Activated CD4-positive, alpha-beta T cell treated with anti-CD3 and anti-CD28 coated beads for 36 hours (primary cell): ENCODE measurements around the gene MYL9. TPM values are rescaled to one million over a fixed set of nuclear protein-coding genes. Genes with fewer than 3 reads are reported as not detected.

Experiments
- ATAC-seq: fragments of 200-7000 bp; cut with Tn5 transposase; one replicate; pipeline ENCODE4 v1.10.0; 2021; ENCODE audit warnings: mild to moderate bottlenecking, moderate library complexity
- CTCF ChIA-PET: fragments of 350-600 bp; sonication (Branson Sonifier 250); formaldehyde crosslinking; loops from one replicate; lab custom pipeline; 2021; ENCODE audit warnings: antibody characterized with exemption; lab: Charles Lee
- POLR2A ChIA-PET: fragments of 350-600 bp; sonication (Branson Sonifier 250); formaldehyde crosslinking; loops from one replicate; lab custom pipeline; 2021; ENCODE audit warnings: antibody characterized with exemption, inconsistent platforms; lab: Charles Lee
- DNase-seq: peaks from one replicate; pipeline ENCODE4 v3.0.0-alpha.2; 2020
- H3K27ac Mint-ChIP-seq: one replicate; pipeline ENCODE4 v1.8.0; 2021; ENCODE audit warnings: mixed read lengths
- H3K27me3 Mint-ChIP-seq: one replicate; pipeline ENCODE4 v1.8.0; 2021; ENCODE audit warnings: mixed read lengths
- H3K36me3 Mint-ChIP-seq: one replicate; pipeline ENCODE4 v1.8.0; 2021; ENCODE audit warnings: low read depth, mixed read lengths
- H3K4me1 Mint-ChIP-seq: one replicate; pipeline ENCODE4 v1.8.0; 2021; ENCODE audit warnings: mixed read lengths
- H3K4me3 Mint-ChIP-seq: one replicate; pipeline ENCODE4 v1.8.0; 2021; ENCODE audit warnings: mild to moderate bottlenecking, moderate library complexity, mixed read lengths
- H3K9me3 Mint-ChIP-seq: one replicate; pipeline ENCODE4 v1.8.0; 2021; ENCODE audit warnings: low read depth, mixed read lengths
- intact Hi-C, 2 experiments: fragments of 100-400 bp; cut with DNase I in 1 of 2; cut with micrococcal nuclease in 1 of 2; formaldehyde crosslinking; loops; one replicate each; pipeline versions ENCODE4 v1.14.2 to v1.15.1; 2022 to 2024; cut with DNase I, micrococcal nuclease
- total RNA-seq, 2 experiments: library from RNA; stranded (reverse); gene quantifications; one replicate each; pipeline ENCODE4 v1.2.3, GENCODE V29; 2021

The MYL9 gene
- under 1 TPM; 0.60 to 0.66 TPM for total RNA-seq

DNA sequence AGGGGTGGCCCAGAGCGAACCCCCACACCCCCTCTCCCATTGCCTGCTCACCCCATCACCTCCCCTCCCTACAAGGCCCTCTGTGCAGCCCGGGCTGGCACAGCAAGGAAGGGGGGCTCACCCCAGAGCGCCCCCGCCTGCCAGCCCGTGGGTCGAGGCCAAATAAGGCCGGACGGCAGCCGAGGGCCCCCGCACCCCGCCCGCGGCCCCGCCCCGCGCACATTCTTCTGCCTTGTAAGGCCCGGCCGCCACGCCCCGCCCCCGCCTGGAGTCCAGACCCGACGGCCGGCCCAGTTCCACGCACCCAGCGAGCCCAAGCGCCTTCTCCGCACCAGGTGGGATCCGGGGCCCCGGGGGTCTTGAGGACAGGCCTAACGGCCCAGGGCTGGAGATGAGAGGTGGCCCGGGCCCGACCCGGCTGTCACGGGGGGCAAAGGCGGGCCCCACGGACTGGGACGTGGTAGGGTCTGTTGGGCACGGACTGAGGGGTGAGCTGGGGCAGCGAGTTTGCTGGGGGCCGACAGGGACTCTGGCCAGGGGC, at the start of gene MYL9:
Gene MYL9, plus strand, starts transcription at position 293 of the 541 bp plus-strand sequence. CDS start 3,366 bp downstream, outside the sequence.
- ChIA-PET POLR2A (no interaction called here), CTCF (no interaction called here)
- intact Hi-C loops: no loop called here
- Mint-ChIP-seq H3K27ac (no peak within 1 kb of the TSS), H3K27me3 (peaks cover 2% of the 10 kb centered on the region), H3K9me3 (no peaks in the 10 kb centered on the region), H3K4me3 (no peak within 1 kb of the TSS), H3K36me3 (no peaks in the 10 kb centered on the region), H3K4me1 (no peaks in the 10 kb centered on the region)
- peak; percentile 27 for DNase-seq
- no peak for ATAC-seq

DNA sequence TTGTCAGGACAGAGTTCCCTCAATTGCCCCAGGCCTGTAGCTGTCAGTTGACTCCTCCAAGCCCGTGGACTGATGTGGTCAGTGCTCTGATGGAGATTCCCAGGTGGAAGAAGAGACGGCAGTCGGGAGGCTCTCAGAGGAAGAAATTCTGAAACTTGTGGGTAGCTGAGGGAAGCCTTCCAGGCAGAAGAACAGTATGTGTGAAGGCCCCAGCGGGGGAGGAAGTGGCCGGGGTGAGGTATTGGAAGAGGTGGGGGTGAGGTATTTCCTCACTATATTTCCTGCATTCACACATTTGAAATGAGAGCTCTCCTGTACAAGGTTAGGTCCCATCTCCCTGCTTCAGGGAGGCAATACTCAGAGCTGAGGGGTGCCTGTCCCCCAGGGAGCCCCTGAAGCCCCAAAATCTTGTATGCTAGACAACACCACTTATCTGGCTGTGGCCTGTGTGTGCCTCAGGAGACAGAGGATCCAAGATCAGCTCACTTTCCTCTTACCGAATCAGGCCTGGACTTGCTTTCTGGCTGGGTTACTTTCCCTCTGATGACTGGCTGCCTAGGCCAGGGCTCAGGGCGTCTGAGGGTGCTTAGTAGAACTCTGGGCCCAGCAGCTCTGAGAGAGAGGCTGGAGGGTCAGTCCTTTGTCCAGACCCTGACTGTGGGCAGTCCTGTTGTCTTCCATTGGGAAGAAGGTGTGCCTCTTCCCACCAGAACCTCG, 49.3 kb upstream of the MYL9 start:
- H3K27ac Mint-ChIP-seq: peak overlapping the region; percentile 80
- ATAC-seq (peak; percentile 91), DNase-seq (peak; percentile 76)
- no peaks in the 10 kb centered on the region for H3K27me3 Mint-ChIP-seq
- no peaks in the 10 kb centered on the region for H3K9me3 Mint-ChIP-seq
- ChIA-PET POLR2A (interaction anchor here (0.5 to 1.2 kb wide), 3 partner anchors 9 to 103 kb away, joined by 3 to 6 read pairs (median 5); no protein-coding TSS in a partner anchor), CTCF (interaction anchor here (0.6 to 1.7 kb wide), 10 partner anchors 9 to 417 kb away, joined by 3 to 8 read pairs (median 6); no protein-coding TSS in a partner anchor)
- peak overlapping the region; percentile 31 for H3K4me3 Mint-ChIP-seq
- peaks cover 2% of the 10 kb centered on the region for H3K36me3 Mint-ChIP-seq
- H3K4me1 Mint-ChIP-seq: peaks cover 29% of the 10 kb centered on the region
- intact Hi-C loops: loop anchor here in 1 of 2 experiments (1.0 kb wide), 1 partner anchor 31 kb away; no protein-coding TSS in a partner anchor

DNA sequence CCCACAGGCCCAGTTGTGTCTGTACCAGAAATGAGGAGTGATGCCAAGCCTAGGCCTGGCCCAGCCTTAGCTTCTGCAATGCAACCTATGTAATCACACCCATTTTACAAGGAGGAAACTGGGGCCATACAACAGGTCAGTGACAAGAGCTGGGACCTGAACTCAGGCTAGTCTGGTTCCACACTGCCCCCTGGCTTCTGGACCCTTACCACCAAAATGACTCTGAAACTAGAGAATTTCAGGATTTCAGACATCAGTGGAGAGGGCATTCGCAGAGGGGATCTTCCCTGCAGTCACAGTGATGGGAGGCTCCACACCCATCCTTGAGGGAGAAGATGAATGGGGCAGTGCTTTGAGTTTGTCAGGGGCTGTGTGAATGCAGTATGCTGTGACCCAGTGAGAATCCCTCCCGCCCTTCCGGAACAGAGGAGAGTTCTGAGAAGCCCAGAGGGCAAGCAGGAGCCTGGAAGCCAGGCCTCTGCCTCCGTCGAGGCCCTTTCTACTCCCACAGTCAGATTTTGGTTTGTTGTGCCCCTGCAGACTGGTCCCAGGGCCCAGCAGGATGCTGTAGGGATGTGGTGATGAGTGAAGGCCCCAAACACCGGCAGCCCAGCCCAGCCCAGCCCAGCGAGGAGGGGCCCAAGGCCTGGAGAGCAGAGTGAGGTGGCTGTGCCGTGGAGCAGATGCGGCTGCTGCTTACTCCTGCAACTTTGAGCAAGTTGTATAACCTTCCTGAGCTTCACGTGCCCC, 48.1 kb upstream of the MYL9 start:
- Mint-ChIP-seq H3K27me3 (no peaks in the 10 kb centered on the region), H3K4me1 (peaks cover 29% of the 10 kb centered on the region), H3K36me3 (peaks cover 2% of the 10 kb centered on the region), H3K4me3 (no peak overlapping the region), H3K9me3 (no peaks in the 10 kb centered on the region), H3K27ac (peak overlapping the region; percentile 6)
- ATAC-seq: no peak
- peak; percentile 47 for DNase-seq
- CTCF ChIA-PET: interaction anchor here (1.1 to 1.7 kb wide), 4 partner anchors 8 to 57 kb away, joined by 3 to 8 read pairs (median 6); no protein-coding TSS in a partner anchor
- intact Hi-C loops: no loop called here
- POLR2A ChIA-PET: interaction anchor here (1.2 kb wide), 1 partner anchor 8 kb away, joined by 6 read pairs; no protein-coding TSS in a partner anchor

DNA sequence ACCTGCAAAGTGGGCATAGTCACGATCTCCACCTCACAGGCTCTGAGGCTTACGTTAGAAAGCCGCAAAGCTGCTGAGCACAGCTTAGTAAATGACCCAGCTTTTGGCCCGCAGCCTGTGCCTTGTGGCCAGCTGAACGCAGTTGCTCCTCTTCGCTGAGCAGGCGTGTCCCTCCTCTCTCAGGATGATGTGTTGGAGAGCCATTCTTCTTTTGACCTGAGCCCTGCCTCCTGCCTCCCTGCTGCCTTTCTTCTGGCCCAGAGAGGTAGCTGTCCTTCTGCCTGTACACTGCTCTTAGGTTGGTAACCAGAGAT, 47.6 kb upstream of the MYL9 start:
- DNase-seq (no peak), ATAC-seq (no peak)
- CTCF ChIA-PET: interaction anchor here (0.6 to 1.0 kb wide), 2 partner anchors 54 to 314 kb away, joined by 3 read pairs; no protein-coding TSS in a partner anchor
- POLR2A ChIA-PET: no interaction called here
- Mint-ChIP-seq H3K9me3 (no peaks in the 10 kb centered on the region), H3K4me1 (peaks cover 29% of the 10 kb centered on the region), H3K36me3 (peaks cover 2% of the 10 kb centered on the region), H3K27ac (peak overlapping the region; percentile 37), H3K4me3 (no peak overlapping the region), H3K27me3 (no peaks in the 10 kb centered on the region)
- intact Hi-C loops: no loop called here

DNA sequence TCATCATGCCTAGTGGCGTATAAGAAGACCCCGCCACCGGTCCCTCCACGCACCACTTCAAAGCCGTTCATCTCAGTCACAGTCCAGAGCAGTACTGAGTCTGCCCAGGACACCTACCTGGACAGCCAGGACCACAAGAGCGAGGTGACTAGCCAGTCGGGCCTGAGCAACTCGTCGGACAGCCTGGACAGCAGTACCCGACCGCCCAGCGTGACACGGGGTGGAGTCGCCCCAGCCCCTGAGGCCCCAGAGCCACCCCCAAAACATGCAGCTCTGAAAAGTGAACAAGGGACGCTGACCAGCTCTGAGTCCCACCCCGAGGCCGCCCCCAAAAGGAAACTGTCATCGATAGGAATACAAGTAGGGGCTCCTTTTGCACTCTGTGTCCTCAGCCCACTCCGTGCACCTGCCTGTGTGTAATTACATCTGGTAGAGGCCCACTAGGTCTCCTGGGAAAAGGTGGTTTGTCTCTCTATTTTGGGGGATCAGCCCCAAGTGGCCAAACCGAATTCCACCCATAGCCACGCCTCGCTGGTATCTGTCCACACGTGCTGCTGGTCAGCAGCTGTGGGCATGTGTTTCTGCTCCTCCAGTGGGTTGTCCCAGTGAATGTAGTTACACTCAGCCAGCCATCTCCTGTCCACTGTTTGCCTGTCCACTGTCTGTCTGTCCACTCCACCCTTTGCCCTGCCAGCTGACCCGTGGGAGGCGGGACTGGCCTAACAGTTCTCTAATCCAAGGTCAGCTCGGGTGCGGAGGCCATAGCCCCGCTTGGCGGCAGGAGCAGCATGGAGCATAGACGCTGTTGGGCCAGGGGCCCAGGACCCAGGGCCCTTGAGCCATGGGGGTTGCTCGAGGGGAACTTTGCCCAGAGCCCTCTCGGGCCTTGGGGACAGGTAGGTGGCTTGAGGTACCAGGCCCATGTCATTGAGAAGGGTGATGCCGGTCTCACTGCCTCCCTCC, 44.3 kb upstream of the MYL9 start:
- intact Hi-C loops: no loop called here
- CTCF ChIA-PET: interaction anchor here (0.6 kb wide), 1 partner anchor 297 kb away, joined by 3 read pairs; no protein-coding TSS in a partner anchor
- H3K27me3 Mint-ChIP-seq: no peaks in the 10 kb centered on the region

DNA sequence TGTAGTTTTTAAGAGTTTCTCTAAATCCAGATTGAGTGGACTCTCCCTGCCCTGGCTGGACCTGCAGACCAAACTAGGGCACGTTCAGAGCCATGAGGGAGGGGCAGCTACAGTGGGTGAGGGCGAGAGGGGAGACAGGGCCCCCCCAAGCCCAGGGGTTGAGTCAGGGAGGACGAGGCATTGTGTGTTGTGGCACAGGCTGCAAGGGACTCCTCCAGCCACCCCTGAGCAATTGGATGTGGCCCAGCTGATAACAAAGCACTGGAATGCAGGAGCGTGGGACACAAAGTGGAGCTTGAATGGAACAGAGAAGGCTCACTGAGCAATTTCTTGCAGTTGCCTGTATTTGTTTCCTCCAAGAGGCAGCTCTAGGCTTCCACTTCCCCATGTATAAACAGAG, 43.5 kb upstream of the MYL9 start:
- no peak for DNase-seq
- H3K27me3 Mint-ChIP-seq: no peaks in the 10 kb centered on the region
- ChIA-PET CTCF (no interaction called here), POLR2A (no interaction called here)
- H3K4me3 Mint-ChIP-seq: no peak overlapping the region
- no peak overlapping the region for H3K27ac Mint-ChIP-seq
- H3K4me1 Mint-ChIP-seq: peaks cover 13% of the 10 kb centered on the region
- intact Hi-C loops: no loop called here
- ATAC-seq: no peak
- H3K36me3 Mint-ChIP-seq: peaks cover 9% of the 10 kb centered on the region
- H3K9me3 Mint-ChIP-seq: no peaks in the 10 kb centered on the region

More for the DNA sequence above, 44.3 kb upstream of the MYL9 start:
- ATAC-seq: no peak
- Mint-ChIP-seq H3K27ac (no peak overlapping the region), H3K4me1 (peaks cover 21% of the 10 kb centered on the region), H3K9me3 (no peaks in the 10 kb centered on the region), H3K4me3 (no peak overlapping the region), H3K36me3 (peaks cover 9% of the 10 kb centered on the region)
- POLR2A ChIA-PET: no interaction called here
- no peak for DNase-seq

DNA sequence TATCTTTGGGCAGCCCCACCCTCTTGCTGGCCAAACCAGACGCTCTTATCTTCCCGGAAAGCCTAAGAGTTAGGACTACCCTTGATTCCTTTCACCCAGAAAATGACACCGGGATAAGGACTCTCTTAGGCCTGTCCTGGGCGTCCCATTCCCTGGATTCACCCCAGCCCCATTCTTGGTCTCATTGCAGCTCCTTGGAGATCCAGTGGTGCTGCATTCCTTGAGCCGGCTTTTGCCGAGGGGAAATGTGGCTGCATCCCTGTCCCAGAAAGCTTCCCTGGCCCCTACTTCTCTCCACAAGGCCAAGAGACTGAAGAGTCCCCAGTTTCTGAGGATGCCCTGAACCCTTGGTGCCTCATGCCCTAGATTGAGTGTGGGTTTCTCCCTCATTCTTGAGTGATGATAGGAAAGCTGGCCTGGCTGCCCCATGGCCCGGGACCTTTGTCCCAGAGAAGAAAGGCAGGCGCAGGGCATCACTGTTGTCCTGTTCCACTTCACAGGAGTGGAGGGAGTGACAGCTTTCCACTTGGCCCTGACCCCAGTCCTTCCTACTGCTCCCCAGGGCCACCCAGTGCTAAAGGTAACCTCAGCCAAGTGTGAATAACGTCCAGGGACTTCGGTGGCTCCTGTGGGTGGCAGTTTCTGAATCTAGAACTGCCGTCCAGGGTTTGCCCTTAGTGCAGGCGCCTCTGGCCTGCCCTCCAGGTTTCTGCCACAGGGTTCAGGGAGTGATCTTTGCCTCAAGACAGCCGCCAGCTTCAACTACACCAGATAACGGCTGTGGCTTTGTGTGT, 42.7 kb upstream of the MYL9 start:
- Mint-ChIP-seq H3K27me3 (no peaks in the 10 kb centered on the region), H3K4me1 (peaks cover 10% of the 10 kb centered on the region), H3K9me3 (no peaks in the 10 kb centered on the region), H3K36me3 (peaks cover 12% of the 10 kb centered on the region), H3K27ac (no peak overlapping the region), H3K4me3 (no peak overlapping the region)
- intact Hi-C loops: no loop called here
- no peak for DNase-seq
- ChIA-PET CTCF (no interaction called here), POLR2A (no interaction called here)
- no peak for ATAC-seq

DNA sequence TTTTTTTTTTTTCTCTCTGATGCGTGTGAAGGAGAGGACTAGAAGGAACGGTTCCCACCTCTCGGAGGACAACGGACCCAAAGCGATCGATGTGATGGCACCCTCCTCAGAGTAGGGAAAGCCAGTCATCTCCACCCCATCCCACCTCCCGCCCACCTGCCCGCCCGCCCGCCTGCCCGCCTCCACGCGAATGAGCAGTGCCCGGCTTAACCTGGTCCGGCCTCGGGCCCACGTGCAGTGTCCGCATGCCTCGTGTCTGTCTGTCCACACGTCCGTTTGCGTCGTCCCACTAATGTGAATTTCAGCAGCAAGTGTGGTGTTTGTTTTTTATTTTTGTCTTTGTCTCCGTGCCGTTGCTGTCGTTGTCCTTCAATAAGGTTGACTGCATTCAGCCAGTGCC, 42.1 kb upstream of the MYL9 start:
- Mint-ChIP-seq H3K27ac (no peak overlapping the region), H3K4me3 (no peak overlapping the region), H3K9me3 (no peaks in the 10 kb centered on the region), H3K4me1 (peaks cover 10% of the 10 kb centered on the region), H3K27me3 (no peaks in the 10 kb centered on the region), H3K36me3 (peaks cover 13% of the 10 kb centered on the region)
- DNase-seq (no peak), ATAC-seq (no peak)
- intact Hi-C loops: no loop called here
- ChIA-PET POLR2A (no interaction called here), CTCF (no interaction called here)

DNA sequence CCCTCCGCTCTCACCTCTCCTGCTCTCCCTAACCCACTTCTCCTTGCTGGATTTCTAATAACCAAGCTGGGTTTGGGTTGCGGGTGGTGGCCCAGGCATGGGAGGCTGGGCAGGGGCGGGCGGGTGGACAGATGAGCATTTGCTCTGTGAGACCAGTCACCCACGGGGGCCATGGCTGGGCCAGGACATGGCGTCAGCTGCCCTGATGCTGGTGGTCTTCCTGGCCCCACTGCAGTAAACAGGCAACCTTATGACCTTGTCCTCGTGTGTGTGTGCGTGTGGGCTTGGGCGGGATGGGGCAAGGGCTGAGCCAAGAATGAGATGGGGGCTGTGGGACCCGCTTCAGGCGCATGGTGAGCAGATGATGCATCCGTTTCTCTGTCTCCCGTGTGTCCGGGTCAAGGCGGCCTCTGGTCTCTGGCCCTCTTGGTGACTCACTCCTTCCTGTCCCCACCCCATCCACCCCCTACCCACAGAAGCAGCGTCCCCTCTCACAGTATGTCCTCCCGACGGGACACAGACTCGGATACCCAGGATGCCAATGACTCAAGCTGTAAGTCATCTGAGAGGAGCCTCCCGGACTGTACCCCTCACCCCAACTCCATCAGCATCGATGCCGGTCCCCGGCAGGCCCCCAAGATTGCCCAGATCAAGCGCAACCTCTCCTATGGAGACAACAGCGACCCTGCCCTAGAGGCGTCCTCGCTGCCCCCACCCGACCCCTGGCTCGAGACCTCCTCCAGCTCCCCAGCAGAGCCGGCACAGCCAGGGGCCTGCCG, 41.4 kb upstream of the MYL9 start:
- no peak for ATAC-seq
- intact Hi-C loops: no loop called here
- ChIA-PET POLR2A (interaction anchor here (0.8 to 1.7 kb wide), 2 partner anchors 8 to 17 kb away, joined by 4 to 6 read pairs; no protein-coding TSS in a partner anchor), CTCF (interaction anchor here (1.8 kb wide), 1 partner anchor 8 kb away, joined by 6 read pairs; no protein-coding TSS in a partner anchor)
- no peak overlapping the region for H3K27ac Mint-ChIP-seq
- H3K4me1 Mint-ChIP-seq: peaks cover 8% of the 10 kb centered on the region
- no peaks in the 10 kb centered on the region for H3K9me3 Mint-ChIP-seq
- no peaks in the 10 kb centered on the region for H3K27me3 Mint-ChIP-seq
- H3K4me3 Mint-ChIP-seq: no peak overlapping the region
- DNase-seq: no peak
- H3K36me3 Mint-ChIP-seq: peaks cover 13% of the 10 kb centered on the region
